Activated CD4-positive, alpha-beta T cell treated with anti-CD3 and anti-CD28 coated beads, Interleukin-2, amount 10 ng/mL, durations not matched to agents 7 days and 5 days (primary cell): Measurements from ENCODE around the gene SEMA7A. TPM values are rescaled to one million over a fixed set of nuclear protein-coding genes. Genes with fewer than 3 reads are reported as not detected.

ENCODE experiments used
- CTCF ChIA-PET: fragments of 350-600 bp; sonication (Branson Sonifier 250); formaldehyde crosslinking; loops from one replicate; lab custom pipeline; 2021; ENCODE audit warnings: antibody characterized with exemption; lab: Charles Lee
- POLR2A ChIA-PET: fragments of 350-600 bp; sonication (Branson Sonifier 250); formaldehyde crosslinking; loops from one replicate; lab custom pipeline; 2021; ENCODE audit warnings: antibody characterized with exemption; lab: Charles Lee
- DNase-seq: peaks from one replicate; pipeline ENCODE4 v3.0.0-alpha.2; 2020
- H3K27ac Mint-ChIP-seq: one replicate; pipeline ENCODE4 v1.8.0; 2021; ENCODE audit warnings: mild to moderate bottlenecking, moderate library complexity, mixed read lengths
- H3K27me3 Mint-ChIP-seq: one replicate; pipeline ENCODE4 v1.8.0; 2021; ENCODE audit warnings: mixed read lengths
- H3K36me3 Mint-ChIP-seq: one replicate; pipeline ENCODE4 v1.8.0; 2021; ENCODE audit warnings: low read depth, mixed read lengths
- H3K4me1 Mint-ChIP-seq: one replicate; pipeline ENCODE4 v1.8.0; 2021; ENCODE audit warnings: mixed read lengths
- H3K4me3 Mint-ChIP-seq: one replicate; pipeline ENCODE4 v1.8.0; 2021; ENCODE audit warnings: mild to moderate bottlenecking, moderate library complexity, mixed read lengths
- H3K9me3 Mint-ChIP-seq: one replicate; pipeline ENCODE4 v1.8.0; 2021; ENCODE audit warnings: mixed read lengths
- total RNA-seq, 2 experiments: library from RNA; stranded (reverse); gene quantifications; one replicate each; pipeline ENCODE4 v1.2.3, GENCODE V29; 2021

SEMA7A gene
- total RNA-seq, 2 experiments from 2014 or later = 2.7 to 3.5 TPM

DNA sequence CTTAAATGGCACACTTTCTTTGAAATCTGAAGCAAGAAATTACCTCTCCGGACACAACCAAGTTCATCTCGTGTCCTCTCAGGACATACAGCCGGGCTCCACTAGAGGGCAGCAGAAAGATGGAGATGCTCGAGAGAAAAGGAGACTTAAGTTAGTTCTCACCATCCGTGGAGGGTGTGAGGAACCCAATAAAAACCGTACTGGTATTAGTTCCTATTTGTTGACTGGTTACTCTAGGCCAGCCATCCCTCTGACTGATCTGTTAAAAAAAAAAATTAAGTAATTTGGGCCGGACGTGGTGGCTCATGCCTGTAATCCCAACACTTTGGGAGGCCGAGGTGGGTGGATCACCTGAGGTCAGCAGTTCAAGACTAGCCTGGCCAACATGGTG is 58.5 kb downstream of the SEMA7A start:
- POLR2A ChIA-PET = no interaction called here
- H3K4me3 Mint-ChIP-seq = peak overlapping the region; percentile 79
- H3K27ac Mint-ChIP-seq = no peak overlapping the region
- no peaks in the 10 kb centered on the region for H3K36me3 Mint-ChIP-seq
- peak; percentile 91 for DNase-seq
- CTCF ChIA-PET = interaction anchor here (0.8 to 2.8 kb wide), 15 partner anchors 10 to 424 kb away, joined by 3 to 16 read pairs (median 6); no protein-coding TSS in a partner anchor
- peaks cover 15% of the 10 kb centered on the region for H3K27me3 Mint-ChIP-seq
- peaks cover 30% of the 10 kb centered on the region for H3K4me1 Mint-ChIP-seq
- H3K9me3 Mint-ChIP-seq = no peaks in the 10 kb centered on the region

DNA sequence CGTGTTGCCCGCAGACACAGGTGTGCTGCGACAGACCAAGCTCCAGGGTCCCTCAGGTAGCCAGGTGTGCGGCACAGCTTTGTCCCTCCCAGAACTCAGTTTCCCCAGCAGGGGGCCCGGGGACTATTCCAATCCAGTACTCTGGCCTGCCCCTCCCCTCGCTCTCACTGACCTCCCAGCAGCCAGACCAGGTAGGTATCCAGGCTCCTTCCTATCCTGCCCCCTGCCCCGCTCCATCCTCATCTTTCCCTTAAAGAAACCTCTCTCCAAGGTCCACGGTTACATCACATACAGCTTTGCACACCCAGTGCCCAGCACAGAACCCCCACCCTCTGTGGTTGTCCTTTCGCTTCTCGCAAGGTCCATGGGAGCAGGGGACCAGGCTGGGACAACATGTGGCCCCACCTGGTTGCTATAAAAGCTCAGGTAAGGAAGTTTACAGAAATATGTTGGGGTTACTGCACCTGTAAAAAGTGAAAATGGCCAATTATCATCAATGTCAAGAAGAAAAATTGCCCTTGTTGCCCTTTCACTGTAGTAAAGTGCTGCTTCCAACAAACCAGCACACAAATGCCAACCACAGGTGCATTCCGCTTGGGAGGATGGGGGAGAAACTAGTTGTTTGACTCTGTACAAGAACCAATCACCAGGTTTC is 59.0 kb downstream of the SEMA7A start:
- ChIA-PET POLR2A (no interaction called here), CTCF (interaction anchor here (0.7 to 2.8 kb wide), 19 partner anchors 10 to 425 kb away, joined by 3 to 16 read pairs (median 4); partner anchors contain the start of gene UBL7)
- peaks cover 20% of the 10 kb centered on the region for H3K27me3 Mint-ChIP-seq
- DNase-seq = no peak
- no peaks in the 10 kb centered on the region for H3K36me3 Mint-ChIP-seq
- no peaks in the 10 kb centered on the region for H3K9me3 Mint-ChIP-seq
- H3K4me3 Mint-ChIP-seq = peak overlapping the region; percentile 79
- H3K4me1 Mint-ChIP-seq = peaks cover 30% of the 10 kb centered on the region
- peak overlapping the region; percentile 65 for H3K27ac Mint-ChIP-seq

DNA sequence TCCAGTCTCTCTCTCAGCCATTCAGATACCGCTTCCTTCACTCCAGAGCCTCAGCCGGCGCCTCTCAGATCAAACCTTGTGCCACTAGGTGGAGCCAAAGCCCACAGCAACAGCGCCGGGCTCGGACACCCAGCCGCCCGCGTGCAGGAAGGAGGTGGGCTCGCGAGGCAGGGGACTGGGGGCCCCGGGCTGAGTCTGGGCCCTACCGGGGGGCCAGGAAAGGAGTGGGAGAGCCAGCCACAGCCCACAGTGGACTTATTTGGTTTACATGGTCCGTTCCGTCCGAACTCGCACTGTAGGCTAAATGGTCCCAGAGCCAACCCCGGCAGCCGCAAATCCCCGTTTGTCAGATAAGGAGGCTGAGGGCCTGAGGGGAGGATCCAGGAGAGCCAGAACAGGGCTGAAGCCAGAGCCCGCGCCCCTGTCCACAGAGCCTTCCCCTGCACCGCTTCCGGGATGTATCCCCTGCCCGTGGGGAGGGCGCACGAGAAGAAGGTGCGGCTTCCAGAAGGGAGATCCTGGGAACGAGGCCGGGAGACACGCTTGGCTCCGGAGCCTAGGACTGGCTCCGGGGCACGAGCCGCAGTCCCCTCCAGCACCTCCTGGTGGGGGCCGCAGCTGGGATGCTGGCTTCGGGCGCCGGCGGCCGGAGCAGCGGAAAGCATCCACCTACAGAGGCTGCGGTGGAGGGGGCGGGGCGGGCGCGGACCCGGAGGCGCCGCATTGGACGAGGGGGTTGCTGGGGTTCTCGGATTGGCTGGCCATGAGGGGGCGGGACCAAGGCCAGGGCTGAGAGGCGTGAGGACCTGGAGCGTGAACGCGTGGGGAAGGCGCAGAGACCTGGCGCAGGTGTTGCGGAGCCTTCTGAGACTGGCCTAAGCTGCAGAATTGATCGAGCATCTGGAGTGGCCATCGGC is 59.8 kb downstream of the SEMA7A start:
- Mint-ChIP-seq H3K36me3 (no peaks in the 10 kb centered on the region), H3K27me3 (peaks cover 26% of the 10 kb centered on the region), H3K27ac (peak overlapping the region; percentile 65), H3K4me3 (peak overlapping the region; percentile 79), H3K4me1 (peaks cover 25% of the 10 kb centered on the region), H3K9me3 (no peaks in the 10 kb centered on the region)
- CTCF ChIA-PET = interaction anchor here (0.7 to 2.8 kb wide), 25 partner anchors 9 to 426 kb away, joined by 3 to 16 read pairs (median 4); partner anchors contain the start of gene UBL7
- DNase-seq = peak; percentile 96
- POLR2A ChIA-PET = no interaction called here

DNA sequence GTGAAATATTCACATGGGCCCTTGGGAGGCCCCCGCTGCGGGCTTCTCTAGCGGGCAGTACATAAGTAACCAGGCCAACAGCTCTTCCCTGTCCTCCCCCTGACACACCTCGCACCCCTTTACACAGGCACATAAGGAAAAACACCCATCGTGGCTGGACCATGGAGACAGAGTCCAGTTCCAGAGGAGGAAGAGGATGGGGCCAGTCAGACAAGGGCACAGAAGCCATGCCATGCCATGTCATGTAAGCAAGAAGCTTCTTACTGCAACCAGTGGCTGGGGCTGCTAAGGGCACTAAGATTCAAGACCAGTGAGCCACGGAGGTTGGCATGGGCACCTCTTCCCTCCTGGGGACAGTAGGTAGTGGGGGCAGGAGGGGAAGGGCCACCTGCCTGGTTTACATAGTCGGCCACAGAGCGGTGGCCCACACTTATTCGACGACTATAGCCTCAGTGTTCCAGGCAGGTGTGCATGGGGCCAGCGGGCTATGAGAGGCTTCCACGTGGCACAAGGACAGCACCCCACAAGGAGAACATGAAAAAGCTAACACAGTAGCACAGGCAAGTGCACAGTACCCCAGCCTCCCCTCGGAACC is 60.6 kb downstream of the SEMA7A start:
- Mint-ChIP-seq H3K9me3 (no peaks in the 10 kb centered on the region), H3K27me3 (peaks cover 33% of the 10 kb centered on the region), H3K4me1 (peaks cover 20% of the 10 kb centered on the region), H3K27ac (peak overlapping the region; percentile 65), H3K36me3 (no peaks in the 10 kb centered on the region), H3K4me3 (peak overlapping the region; percentile 79)
- CTCF ChIA-PET = interaction anchor here (0.7 to 2.6 kb wide), 12 partner anchors 8 to 259 kb away, joined by 3 to 16 read pairs (median 6); no protein-coding TSS in a partner anchor
- no peak for DNase-seq
- POLR2A ChIA-PET = no interaction called here

DNA sequence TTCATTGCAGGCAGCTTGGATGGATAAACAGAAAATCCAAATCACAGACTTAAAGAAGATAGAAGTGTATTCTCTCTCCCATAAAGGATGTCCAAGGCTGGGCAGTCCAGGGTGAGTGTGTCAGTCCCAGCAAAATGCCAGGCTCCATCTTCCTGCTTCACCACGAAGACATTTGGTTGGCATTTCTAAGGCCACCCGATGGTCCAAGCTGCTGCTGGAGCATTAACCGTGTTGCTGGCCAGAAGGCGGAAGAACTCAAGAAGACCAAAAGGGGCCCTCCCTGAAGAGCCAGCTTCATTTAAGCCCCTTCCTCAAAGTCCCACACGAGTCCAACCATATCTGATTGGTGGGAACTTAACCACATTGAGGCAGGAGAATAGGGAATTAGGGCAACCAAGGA is 63.3 kb downstream of the SEMA7A start:
- peaks cover 18% of the 10 kb centered on the region for H3K4me1 Mint-ChIP-seq
- CTCF ChIA-PET = interaction anchor here (1.2 to 1.3 kb wide), 3 partner anchors 12 to 325 kb away, joined by 3 read pairs; no protein-coding TSS in a partner anchor
- no peak overlapping the region for H3K4me3 Mint-ChIP-seq
- POLR2A ChIA-PET = no interaction called here
- H3K27ac Mint-ChIP-seq = no peak overlapping the region
- no peak for DNase-seq
- peaks cover 55% of the 10 kb centered on the region for H3K27me3 Mint-ChIP-seq
- H3K9me3 Mint-ChIP-seq = no peaks in the 10 kb centered on the region
- H3K36me3 Mint-ChIP-seq = no peaks in the 10 kb centered on the region

DNA sequence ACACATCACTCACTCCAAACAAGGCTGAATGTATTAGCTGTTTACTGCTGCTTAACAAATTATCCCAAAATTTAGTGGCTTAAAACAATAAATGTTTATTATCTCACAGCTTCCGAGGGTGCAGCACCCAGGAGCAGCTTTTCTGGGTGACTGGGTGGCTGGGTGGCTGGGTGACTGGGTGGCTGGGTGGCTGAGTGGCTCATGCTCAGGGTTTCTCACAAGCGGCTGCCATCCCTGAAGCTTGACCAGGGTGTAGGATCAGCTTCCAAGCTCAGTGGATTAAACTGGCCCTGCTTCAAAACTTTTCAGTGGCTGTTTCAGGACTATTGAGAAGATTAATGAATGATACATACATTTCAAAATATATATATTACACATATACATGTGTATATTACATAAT is 64.0 kb downstream of the SEMA7A start:
- ChIA-PET POLR2A (no interaction called here), CTCF (interaction anchor here (0.6 to 1.3 kb wide), 4 partner anchors 9 to 164 kb away, joined by 3 read pairs; no protein-coding TSS in a partner anchor)
- no peaks in the 10 kb centered on the region for H3K9me3 Mint-ChIP-seq
- H3K27ac Mint-ChIP-seq = no peak overlapping the region
- no peaks in the 10 kb centered on the region for H3K36me3 Mint-ChIP-seq
- DNase-seq = no peak
- H3K4me1 Mint-ChIP-seq = peaks cover 13% of the 10 kb centered on the region
- H3K27me3 Mint-ChIP-seq = peaks cover 63% of the 10 kb centered on the region
- H3K4me3 Mint-ChIP-seq = no peak overlapping the region

DNA sequence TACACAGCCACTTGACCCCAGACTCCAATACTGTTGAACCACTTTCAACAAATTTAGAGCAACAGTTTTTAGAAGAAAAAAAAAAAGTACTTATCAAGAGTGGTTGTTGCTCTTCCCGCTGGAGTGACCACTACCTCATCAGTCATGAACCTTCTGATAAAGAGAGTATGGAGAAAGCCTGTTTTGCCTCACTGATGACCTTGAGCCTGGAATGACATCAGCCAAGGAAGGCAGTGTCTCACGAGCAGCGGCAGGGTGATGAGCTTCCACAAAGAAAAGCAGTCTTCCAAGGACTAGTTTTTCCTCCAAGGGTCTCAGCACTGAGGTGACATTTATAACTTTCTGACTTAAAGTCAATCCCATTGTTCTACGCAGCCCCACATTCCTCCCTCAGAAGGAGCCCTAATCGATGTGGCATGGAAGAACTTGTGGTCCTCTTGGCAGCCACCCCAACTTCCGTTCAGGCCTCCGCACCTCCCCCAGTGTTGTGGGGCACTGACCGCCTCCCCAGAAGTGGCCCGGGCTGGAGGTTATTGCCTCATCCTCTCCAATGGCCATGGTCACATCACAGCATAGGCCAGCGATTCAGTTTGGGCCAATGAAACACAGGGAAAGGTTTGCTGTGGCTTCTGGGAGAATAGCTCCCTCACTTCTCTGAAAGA is 64.5 kb downstream of the SEMA7A start:
- POLR2A ChIA-PET = interaction anchor here (0.6 kb wide), 1 partner anchor 84 kb away, joined by 3 read pairs; no protein-coding TSS in a partner anchor
- no peak overlapping the region for H3K4me3 Mint-ChIP-seq
- no peak overlapping the region for H3K27ac Mint-ChIP-seq

DNA sequence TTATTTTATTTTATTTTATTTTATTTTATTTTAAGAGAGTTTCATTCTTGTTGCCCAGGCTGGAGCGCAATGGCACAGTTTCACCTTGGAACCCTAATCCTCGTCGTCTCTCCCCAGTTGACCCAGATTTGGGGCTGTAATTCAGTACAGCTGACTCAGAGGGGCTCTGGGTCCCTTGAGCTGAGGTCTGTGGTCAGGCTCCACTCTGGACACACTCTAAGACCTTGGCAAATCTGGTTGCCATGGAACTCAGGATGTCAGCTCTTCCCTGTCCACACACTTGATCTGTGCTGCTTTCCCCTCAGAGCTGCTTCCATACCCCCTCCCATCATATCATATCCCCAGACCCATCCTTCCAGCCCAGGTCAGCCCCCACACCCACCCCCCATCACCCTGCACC is 65.6 kb downstream of the SEMA7A start:
- H3K27me3 Mint-ChIP-seq = peaks cover 76% of the 10 kb centered on the region
- H3K9me3 Mint-ChIP-seq = no peaks in the 10 kb centered on the region
- no peak for DNase-seq
- H3K4me1 Mint-ChIP-seq = peaks cover 3% of the 10 kb centered on the region
- POLR2A ChIA-PET = interaction anchor here (0.6 kb wide), 1 partner anchor 85 kb away, joined by 3 read pairs; no protein-coding TSS in a partner anchor
- H3K4me3 Mint-ChIP-seq = no peak overlapping the region
- no peak overlapping the region for H3K27ac Mint-ChIP-seq
- H3K36me3 Mint-ChIP-seq = no peaks in the 10 kb centered on the region
- CTCF ChIA-PET = interaction anchor here (0.6 kb wide), 1 partner anchor 165 kb away, joined by 3 read pairs; no protein-coding TSS in a partner anchor

More for the DNA sequence above, 64.5 kb downstream of the SEMA7A start:
- H3K27me3 Mint-ChIP-seq = peaks cover 68% of the 10 kb centered on the region
- CTCF ChIA-PET = interaction anchor here (0.6 to 1.3 kb wide), 4 partner anchors 10 to 164 kb away, joined by 3 read pairs; no protein-coding TSS in a partner anchor
- DNase-seq = no peak
- no peaks in the 10 kb centered on the region for H3K9me3 Mint-ChIP-seq
- peaks cover 8% of the 10 kb centered on the region for H3K4me1 Mint-ChIP-seq
- no peaks in the 10 kb centered on the region for H3K36me3 Mint-ChIP-seq

DNA sequence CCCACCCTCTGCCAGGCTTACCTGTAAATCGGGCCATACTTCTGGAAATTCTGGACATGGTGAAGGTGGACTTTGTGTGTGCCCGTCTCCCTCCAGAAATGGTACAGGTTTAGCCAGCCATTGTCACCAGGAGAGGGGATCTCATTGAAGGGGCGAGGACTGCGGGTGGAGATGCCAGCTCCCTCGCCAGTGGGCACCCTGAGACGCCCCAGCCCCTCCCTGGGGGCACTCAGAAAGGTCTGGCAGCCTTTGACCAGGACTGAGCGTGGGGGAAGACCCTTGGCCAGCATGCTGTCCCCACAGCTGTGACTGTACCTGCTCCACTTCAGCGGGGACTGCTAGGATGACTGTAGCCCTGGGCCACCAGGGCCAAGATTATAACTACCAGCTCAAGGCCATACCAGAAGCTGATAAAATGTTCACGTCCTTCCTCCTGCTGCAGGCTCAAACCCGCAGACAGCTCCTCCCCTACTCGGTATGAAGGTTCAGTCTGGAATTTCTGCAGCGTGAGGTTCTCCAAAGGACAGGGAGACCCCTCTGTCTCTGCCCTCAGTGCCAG is 66.4 kb downstream of the SEMA7A start, which contains the start of gene CYP11A1:
TSS of gene CYP11A1 (minus strand) at position 351 of the 559 bp plus-strand sequence. CDS start at position 290, 61 bp downstream.
- Mint-ChIP-seq H3K36me3 (no peaks in the 10 kb centered on the region), H3K27ac (no peak within 1 kb of the TSS), H3K4me3 (peak within 1 kb of the TSS; percentile 19), H3K9me3 (no peaks in the 10 kb centered on the region), H3K27me3 (peaks cover 84% of the 10 kb centered on the region), H3K4me1 (peaks cover 3% of the 10 kb centered on the region)
- ChIA-PET POLR2A (no interaction called here), CTCF (interaction anchor here (0.6 kb wide), 2 partner anchors 151 to 166 kb away, joined by 3 read pairs; no protein-coding TSS in a partner anchor)
- no peak for DNase-seq

DNA sequence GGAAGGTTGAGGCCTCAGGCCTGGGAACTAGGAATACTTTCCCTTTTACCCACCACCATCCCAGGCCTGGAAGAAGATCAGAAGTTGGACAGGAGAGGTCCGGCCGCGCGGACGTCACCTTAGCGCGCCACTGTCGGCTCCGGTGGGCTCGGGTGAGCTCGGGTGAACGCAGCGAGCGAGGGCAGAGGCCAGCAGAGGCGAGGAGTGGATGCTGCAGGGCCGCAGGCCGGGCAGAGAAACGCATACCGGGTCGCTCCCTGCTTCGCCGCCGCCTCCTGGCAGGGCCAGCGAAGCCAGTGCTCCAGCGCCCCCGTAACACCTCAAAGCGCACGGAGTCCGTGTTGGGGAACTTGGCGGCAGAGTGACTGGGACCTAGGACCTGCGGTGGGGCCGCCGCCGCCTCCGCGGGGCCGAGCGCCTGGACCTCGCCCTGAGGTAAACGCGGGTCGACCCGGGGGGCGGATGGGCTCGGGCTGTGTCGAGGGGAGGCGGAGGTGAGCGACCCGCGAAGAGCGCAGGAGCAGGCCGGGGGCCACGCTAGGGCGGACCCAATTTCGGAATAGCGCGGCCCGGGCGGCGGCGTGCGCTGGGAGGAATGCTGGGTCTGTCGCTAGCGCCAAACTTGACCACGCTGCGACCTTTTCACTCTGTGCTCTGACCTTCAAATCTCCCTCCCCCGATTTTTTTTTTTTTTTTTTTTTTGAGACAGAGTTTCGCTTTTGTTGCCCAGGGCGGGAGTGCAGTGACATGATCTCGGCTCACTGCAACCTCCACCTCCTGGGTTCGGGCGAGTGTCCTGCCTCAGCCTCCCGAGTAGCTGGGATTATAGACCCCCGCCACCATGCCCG is 67.9 kb downstream of the SEMA7A start:
- Mint-ChIP-seq H3K4me1 (peaks cover 3% of the 10 kb centered on the region), H3K4me3 (peak overlapping the region; percentile 38), H3K27ac (no peak overlapping the region), H3K9me3 (no peaks in the 10 kb centered on the region), H3K36me3 (no peaks in the 10 kb centered on the region), H3K27me3 (peaks cover 80% of the 10 kb centered on the region)
- DNase-seq = no peak
- ChIA-PET POLR2A (no interaction called here), CTCF (interaction anchor here (0.9 to 1.5 kb wide), 2 partner anchors 8 to 13 kb away, joined by 5 read pairs; no protein-coding TSS in a partner anchor)
